GM12892 (cell line): ENCODE data around the gene CIC.
A peak's percentile ranks its signal among the peaks of the same experiment; 100 is the strongest.

Source experiments
- POLR2A ChIP-seq: IDR thresholded peaks from 2 replicates; pipeline ENCODE4 v1.6.1; 2011; ENCODE audit warnings: low read depth, low read length, control low read depth
- POLR2AphosphoS5 ChIP-seq: IDR thresholded peaks from 2 replicates; pipeline ENCODE4 v1.6.1; 2011; ENCODE audit warnings: low read depth, low read length, control low read depth
- TAF1 ChIP-seq: IDR thresholded peaks from 2 replicates; pipeline ENCODE4 v1.6.1; 2011; ENCODE audit warnings: low read depth, mild to moderate bottlenecking, control low read depth, low read length, borderline replicate concordance

- TF ChIP-seq POLR2A (peak; percentile 41; the same call in 1 of the 2 replicates), TAF1 (no peak), POLR2AphosphoS5 (no peak)
Observed at GRCh38 chr19:42316223-42317211, 47.5 kb downstream of the CIC start.
